ENCODE data around the gene JADE2.
"Not testable (repeated sequence)": the region's sequence is repeated elsewhere in the genome, so short reads cannot be mapped to it uniquely, and the experiment has no call there.

The JADE2 gene

DNA sequence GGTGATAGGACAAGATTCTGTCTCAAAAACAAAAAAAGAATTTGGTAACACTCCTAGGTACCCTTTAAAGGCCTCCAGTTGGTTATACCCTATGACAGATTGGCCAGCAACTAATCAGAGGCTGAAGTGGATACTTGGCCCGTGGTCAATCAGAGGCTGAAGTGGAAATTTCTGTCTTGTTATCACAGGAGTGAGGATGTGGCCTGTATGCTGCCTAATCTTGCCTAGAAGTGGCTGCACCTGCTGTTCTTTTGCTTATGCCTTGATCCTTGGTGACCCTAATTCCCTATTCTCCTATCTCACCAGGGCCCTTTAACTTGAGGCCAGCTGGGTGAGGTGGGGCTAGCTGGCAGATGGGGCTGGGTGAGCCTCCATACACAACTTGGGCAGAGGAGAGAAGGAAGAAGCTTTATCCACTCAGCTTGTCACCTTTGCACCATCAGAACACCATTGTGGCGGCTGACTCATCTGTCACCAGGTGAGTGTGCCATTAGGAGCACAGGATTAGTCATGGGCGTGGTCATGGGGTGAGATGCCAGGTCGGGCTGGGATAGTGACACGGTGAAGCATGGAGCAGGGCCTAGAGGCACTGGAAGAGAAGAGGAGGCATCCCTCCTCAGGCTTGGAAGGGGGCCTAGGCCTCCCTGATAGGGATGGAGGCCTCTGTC lies 65.7 kb downstream of the JADE2 start:
- no peak for DNase-seq (ENCODE audit: low read depth)

GRCh38 chr5:134592141-134592746 lies 66.8 kb downstream of the JADE2 start:
- no peak for DNase-seq (ENCODE audit: low read depth)

DNA sequence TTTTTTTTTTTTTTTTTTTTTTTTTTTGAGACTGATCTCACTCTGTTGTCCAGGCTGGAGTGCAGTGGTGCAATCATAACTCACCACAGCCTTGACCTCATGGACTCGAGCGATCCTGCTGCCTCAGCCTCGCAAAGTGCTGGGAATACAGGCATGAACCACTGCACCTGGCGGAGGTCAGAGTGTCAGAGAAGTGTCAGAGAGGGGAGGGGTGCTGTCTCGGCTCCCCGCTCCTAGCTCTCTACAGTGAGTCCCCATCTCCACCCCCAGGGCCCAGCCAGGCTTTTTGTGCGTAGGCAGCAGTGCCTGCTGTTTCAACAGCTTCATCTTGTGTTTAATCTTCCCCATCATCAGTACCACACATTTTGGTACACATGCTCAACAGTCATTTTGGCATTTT lies 68.9 kb downstream of the JADE2 start:
- DNase-seq (ENCODE audit: low read depth), result no peak

DNA sequence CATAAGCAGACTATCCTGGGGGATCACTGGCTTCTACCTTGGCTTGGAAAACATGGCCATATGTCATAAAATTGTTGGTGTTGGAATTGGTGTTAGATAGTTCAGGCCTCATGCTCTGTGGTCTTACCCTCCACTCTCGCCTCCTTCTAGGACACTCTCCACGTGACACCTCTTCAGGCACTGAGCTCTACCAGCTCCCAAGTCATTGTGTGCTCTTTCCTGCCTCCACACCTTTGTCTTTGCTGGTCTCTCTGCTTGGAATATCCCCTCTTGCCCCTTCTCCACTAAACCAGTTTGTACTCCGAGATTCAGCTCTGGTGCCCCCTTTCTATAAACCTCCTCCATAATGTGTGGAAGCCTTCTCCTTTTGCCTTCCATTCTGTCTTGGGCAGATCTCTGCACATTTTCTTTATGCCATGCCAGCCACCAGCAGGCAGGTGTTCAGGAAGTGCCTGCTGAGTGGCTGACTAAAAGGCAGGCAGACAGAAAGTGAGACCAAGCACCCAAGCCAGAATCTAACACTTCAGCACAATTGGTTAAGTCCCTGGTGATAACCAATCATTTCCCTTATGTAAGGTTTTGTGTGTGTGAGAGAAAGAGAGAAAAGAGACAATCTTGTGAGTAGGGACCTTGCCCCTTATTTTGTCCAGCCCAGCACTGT lies 69.5 kb downstream of the JADE2 start:
- DNase-seq (ENCODE audit: low read depth), result no peak

DNA sequence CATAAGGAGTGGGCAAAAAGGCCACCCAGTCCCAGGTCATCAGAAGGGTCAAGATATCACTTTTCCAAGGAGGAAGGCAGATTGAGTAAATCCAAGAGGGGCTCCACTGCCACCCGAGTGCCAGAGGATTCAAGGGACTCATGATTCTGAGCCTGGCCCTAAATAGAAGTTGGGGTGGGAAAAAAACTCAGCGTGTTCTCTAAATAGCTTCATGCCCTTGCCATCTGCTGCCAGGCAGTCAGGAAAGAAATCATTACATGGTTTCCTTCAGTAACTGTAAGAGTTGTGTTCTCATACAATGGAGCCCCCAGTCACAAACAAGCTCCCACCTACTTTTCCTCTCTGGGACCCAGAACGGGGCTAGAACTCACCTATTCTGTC lies 70.0 kb downstream of the JADE2 start:
- DNase-seq (ENCODE audit: low read depth), result no peak

- DNase-seq (ENCODE audit: low read depth), result not testable (repeated sequence)
Measured at GRCh38 chr5:134599820-134600219, 74.3 kb downstream of the JADE2 start.

- no peak for DNase-seq (ENCODE audit: low read depth)
Measured at GRCh38 chr5:134600600-134600999, 75.1 kb downstream of the JADE2 start.

DNA sequence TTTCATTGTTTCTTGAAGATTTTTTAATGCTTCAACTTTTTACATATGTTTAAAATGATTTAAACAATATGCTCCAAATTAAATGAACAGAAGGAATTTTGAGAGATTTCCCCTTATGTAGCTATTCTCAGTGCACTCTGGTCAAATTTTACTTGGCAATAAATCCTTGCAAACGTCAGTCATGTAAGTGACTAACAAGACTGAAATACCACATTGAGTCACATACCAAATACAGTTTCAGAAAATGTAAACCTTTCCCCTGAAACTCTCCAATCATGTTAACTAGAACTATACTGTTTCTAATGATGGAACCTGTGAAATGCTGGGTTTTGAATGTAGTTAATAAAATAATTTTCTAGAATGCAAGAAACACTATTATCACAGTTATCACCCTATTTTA lies 77.6 kb downstream of the JADE2 start:
- no peak for DNase-seq (ENCODE audit: low read depth)

GRCh38 chr5:134604908-134605307 lies 79.4 kb downstream of the JADE2 start:
- DNase-seq (ENCODE audit: low read depth), result no peak

DNA sequence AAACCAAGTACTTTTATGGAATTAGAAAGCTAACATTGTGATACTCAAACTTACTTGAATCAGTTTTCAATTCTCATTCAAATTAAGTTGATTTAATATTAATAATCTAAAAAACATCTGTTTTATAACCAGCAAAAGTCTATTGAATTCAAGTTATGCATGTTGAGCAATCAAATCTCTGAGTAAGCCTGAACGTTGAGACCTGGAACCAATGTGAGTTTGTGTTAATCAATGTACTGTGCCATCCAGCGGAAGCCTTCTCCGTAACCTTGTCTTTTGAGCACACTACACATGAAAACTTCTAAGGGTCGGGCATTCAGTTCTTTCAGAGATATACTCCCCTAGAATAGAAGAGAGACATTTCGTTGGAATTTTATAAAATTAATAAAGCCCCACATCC lies 81.3 kb downstream of the JADE2 start:
- no peak for DNase-seq (ENCODE audit: low read depth)

DNA sequence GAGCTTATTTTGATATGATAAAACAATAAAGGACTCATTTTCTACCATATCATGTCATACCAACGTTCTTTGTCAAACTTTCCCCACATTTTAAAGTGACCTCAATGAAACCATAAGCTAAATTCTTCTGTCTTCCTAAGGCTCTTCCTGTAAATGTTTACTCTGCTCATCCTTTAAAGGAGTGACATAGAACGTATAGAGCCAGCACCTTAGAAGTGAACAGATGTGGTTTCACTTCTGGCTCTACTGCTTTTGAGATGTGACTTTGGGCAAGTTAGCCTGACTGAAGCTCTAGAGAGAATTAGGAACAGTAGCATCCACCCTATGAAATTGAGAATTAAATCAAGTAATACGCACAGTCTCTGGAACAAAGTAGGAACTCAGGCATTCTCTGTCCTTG lies 83.1 kb downstream of the JADE2 start:
- DNase-seq (ENCODE audit: low read depth), result no peak

DNA sequence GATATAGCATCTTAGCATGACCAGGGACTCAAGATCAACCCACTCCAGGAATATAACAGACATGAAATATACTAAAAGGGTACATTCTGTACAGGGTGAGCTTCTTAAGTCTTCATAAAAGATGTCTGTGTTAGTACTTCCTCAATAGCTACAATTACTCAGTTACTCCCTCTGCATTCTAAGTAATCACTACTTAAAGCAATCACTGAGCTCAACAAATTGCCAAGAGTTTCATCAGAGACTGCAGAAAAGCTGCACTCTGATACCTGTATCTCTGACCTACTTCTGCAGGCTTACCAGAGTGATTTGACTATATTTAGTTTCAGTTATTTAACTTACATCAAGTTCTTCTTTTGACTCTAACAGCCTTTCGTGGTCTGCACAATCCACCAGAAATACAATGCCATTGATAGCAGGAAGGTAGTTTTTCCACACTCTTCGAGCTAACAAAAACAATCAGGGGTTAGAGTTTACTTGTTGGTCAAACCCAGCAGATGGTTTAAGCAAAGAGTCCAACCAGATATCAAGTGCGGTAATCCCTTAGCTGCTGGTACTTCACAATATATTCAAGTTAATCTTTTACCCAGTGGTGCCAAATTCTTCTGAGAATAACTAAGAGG lies 83.9 kb downstream of the JADE2 start:
- no peak for DNase-seq (ENCODE audit: low read depth)

GRCh38 chr5:134610725-134611124 lies 85.3 kb downstream of the JADE2 start:
- no peak for DNase-seq (ENCODE audit: low read depth)

GRCh38 chr5:134611515-134611914 lies 86.0 kb downstream of the JADE2 start:
- DNase-seq (ENCODE audit: low read depth), result no peak

DNA sequence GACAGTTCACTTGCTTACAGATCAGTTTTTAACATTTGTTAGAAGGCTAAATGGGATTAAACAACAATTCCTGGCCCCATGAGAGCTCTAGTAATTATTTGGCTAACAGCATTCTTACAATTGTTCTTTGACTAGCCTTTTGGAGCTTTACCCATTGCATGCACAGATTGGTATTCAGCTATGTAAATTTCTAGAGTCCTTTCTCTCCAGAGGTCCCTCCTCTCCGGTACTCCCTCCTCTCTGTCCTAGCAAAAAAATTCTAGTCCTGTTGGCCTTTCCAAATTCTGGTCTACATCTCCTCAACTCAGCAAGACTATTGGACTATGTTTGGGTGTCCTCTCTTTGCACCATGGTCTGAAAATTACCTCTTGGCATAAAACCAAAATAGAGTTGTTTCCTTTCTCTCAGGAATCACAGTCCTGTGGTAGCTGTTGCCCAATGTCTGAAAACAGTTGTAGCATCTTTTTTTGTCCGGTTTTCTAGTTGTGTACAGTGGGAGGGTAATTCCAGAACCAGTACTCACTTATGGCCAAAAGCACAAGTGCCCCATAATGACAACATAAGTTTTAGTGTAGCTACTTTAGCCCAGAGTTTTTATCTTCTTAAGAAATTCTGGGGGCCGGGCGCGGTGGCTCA lies 89.1 kb downstream of the JADE2 start:
- no peak for DNase-seq (ENCODE audit: low read depth)

GRCh38 chr5:134620634-134621033 lies 95.2 kb downstream of the JADE2 start:
- DNase-seq (ENCODE audit: low read depth), result no peak

DNA sequence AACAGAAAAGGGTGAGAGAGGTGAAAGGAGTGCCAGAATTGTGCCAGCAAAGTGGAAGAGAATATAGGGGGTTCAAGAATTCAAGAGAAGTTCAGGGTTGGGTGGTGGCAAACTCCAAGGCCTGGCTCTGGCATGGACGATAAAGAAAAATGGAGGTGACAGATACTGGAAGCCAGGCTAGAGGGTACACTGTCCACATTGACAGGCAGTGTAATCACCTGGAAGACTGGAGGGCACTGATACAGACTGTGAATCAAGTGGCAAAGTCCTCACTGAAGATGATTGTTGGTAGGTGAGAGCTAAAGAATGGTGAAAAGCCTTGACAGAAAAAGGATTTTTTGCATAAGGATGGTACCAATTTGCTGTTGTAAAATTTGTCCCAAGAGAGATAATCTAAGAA lies 100.1 kb downstream of the JADE2 start:
- no peak for DNase-seq (ENCODE audit: low read depth)

DNA sequence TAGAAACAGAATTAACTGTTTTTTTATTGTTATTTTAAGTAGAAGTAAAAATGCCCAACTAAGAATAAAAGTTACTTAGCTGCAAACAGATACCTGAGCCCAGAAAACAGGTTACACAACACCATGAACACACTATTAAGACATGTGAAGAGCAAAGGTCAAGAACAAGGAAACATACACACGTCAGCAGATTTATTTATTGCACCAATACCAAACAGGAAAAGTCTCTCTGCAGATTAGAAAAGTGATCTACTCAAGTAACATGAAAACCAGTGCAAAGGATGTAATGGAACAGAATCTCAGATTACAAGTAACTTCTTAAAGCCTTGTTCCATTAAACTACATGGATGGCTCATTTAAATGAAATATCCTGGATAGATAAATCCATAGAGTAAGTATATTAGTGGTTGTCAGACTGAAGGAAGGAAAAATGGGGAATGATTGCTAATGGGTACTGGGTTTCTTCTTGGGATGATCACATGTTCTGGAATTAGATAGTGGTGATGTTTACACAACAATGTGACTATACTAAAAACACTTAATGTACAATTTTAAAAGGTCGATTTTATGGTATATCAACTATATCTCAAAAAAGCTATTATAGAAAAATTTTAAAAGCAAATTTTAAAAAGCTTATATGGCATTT lies 101.0 kb downstream of the JADE2 start:
- no peak for DNase-seq (ENCODE audit: low read depth)
